ENCODE data around the gene ZDBF2.
"Not testable (repeated sequence)": the region's sequence is repeated elsewhere in the genome, so short reads cannot be mapped to it uniquely, and the experiment has no call there.

Gene ZDBF2

GRCh38 chr2:206260188-206261012 is 14.1 kb upstream of the ZDBF2 start:
- FAIRE-seq, result no peak

- FAIRE-seq, result no peak
Measured at GRCh38 chr2:206263959-206264603, 10.4 kb upstream of the ZDBF2 start.

GRCh38 chr2:206266130-206267125 is 8.0 kb upstream of the ZDBF2 start:
- FAIRE-seq, result no peak

- FAIRE-seq, result no peak
Measured at GRCh38 chr2:206267567-206267966, 6.9 kb upstream of the ZDBF2 start.

GRCh38 chr2:206271065-206271464 is 3.4 kb upstream of the ZDBF2 start:
- FAIRE-seq, result no peak

GRCh38 chr2:206273905-206274304 is 558 bp upstream of the ZDBF2 start:
- FAIRE-seq, result no peak

GRCh38 chr2:206275312-206276055 is 1.0 kb downstream of the ZDBF2 start:
- no peak for FAIRE-seq

- FAIRE-seq, result no peak
Measured at GRCh38 chr2:206276169-206276942, 1.9 kb downstream of the ZDBF2 start.

- no peak for FAIRE-seq
Measured at GRCh38 chr2:206277503-206277902, 3.0 kb downstream of the ZDBF2 start.

- no peak for FAIRE-seq
Measured at GRCh38 chr2:206282746-206283145, 8.3 kb downstream of the ZDBF2 start.

- FAIRE-seq, result no peak
Measured at GRCh38 chr2:206287197-206287596, 12.7 kb downstream of the ZDBF2 start.

GRCh38 chr2:206289391-206289790 is 14.9 kb downstream of the ZDBF2 start:
- FAIRE-seq, result no peak

GRCh38 chr2:206296128-206296527 is 21.7 kb downstream of the ZDBF2 start:
- FAIRE-seq, result no peak

- FAIRE-seq, result not testable (repeated sequence)
Measured at GRCh38 chr2:206299608-206300007, 25.1 kb downstream of the ZDBF2 start.

- no peak for FAIRE-seq
Measured at GRCh38 chr2:206305523-206306245, 31.2 kb downstream of the ZDBF2 start.

GRCh38 chr2:206311026-206311425 is 36.6 kb downstream of the ZDBF2 start:
- no peak for FAIRE-seq

- no peak for FAIRE-seq
Measured at GRCh38 chr2:206316141-206316540, 41.7 kb downstream of the ZDBF2 start.

- no peak for FAIRE-seq
Measured at GRCh38 chr2:206323033-206323432, 48.6 kb downstream of the ZDBF2 start.

GRCh38 chr2:206323486-206323885 is 49.0 kb downstream of the ZDBF2 start:
- FAIRE-seq, result no peak

- FAIRE-seq, result no peak
Measured at GRCh38 chr2:206324869-206325268, 50.4 kb downstream of the ZDBF2 start.

- no peak for FAIRE-seq
Measured at GRCh38 chr2:206328974-206329373, 54.5 kb downstream of the ZDBF2 start.
